GM18517 (cell line): ENCODE results near the gene PKD2L2.
A peak's percentile ranks its signal among the peaks of the same experiment; 100 is the strongest.
"Not testable (repeated sequence)": the region's sequence is repeated elsewhere in the genome, so short reads cannot be mapped to it uniquely, and the experiment has no call there.

Experiments
- ATAC-seq: cut with Tn5 transposase; IDR thresholded peaks from one replicate; pipeline ENCODE4 v1.9.1; 2021; ENCODE audit warnings: mild to moderate bottlenecking, moderate library complexity; ENCODE audit not compliant: unreplicated experiment

The PKD2L2 gene

GRCh38 chr5:137887831-137888230 lies 1.4 kb upstream of the PKD2L2 start:
- ATAC-seq, result no peak

- peak; percentile 2 for ATAC-seq
Measured at GRCh38 chr5:137888466-137888862, 793 bp upstream of the PKD2L2 start.

- no peak for ATAC-seq
Measured at GRCh38 chr5:137890845-137891244, 1.6 kb downstream of the PKD2L2 start.

GRCh38 chr5:137891849-137892248 lies 2.6 kb downstream of the PKD2L2 start:
- no peak for ATAC-seq

GRCh38 chr5:137894586-137894985 lies 5.3 kb downstream of the PKD2L2 start:
- ATAC-seq, result no peak

GRCh38 chr5:137896560-137896959 lies 7.3 kb downstream of the PKD2L2 start:
- ATAC-seq, result no peak

- ATAC-seq, result no peak
Measured at GRCh38 chr5:137899493-137899892, 10.2 kb downstream of the PKD2L2 start.

GRCh38 chr5:137901011-137901817 lies 12.0 kb downstream of the PKD2L2 start:
- ATAC-seq, result no peak

GRCh38 chr5:137902408-137903133 lies 13.3 kb downstream of the PKD2L2 start:
- ATAC-seq, result no peak

GRCh38 chr5:137914758-137915157 lies 25.5 kb downstream of the PKD2L2 start:
- ATAC-seq, result no peak

- ATAC-seq, result no peak
Measured at GRCh38 chr5:137916923-137917322, 27.7 kb downstream of the PKD2L2 start.

GRCh38 chr5:137921931-137922330 lies 32.7 kb downstream of the PKD2L2 start:
- ATAC-seq, result no peak

GRCh38 chr5:137923856-137924255 lies 34.6 kb downstream of the PKD2L2 start:
- ATAC-seq, result no peak

GRCh38 chr5:137932800-137933199 lies 43.5 kb downstream of the PKD2L2 start:
- no peak for ATAC-seq

- no peak for ATAC-seq
Measured at GRCh38 chr5:137933491-137933911, 44.2 kb downstream of the PKD2L2 start.

GRCh38 chr5:137935190-137935589 lies 45.9 kb downstream of the PKD2L2 start:
- ATAC-seq, result no peak

- ATAC-seq, result no peak
Measured at GRCh38 chr5:137935694-137936093, 46.4 kb downstream of the PKD2L2 start.

GRCh38 chr5:137937994-137938750 lies 48.9 kb downstream of the PKD2L2 start:
- ATAC-seq, result no peak

GRCh38 chr5:137938751-137939143 lies 49.5 kb downstream of the PKD2L2 start:
- no peak for ATAC-seq

- ATAC-seq, result no peak
Measured at GRCh38 chr5:137939331-137939730, 50.1 kb downstream of the PKD2L2 start.

- ATAC-seq, result not testable (repeated sequence)
Measured at GRCh38 chr5:137944280-137944679, 55.0 kb downstream of the PKD2L2 start.
